Heart left ventricle (tissue), 13 donors: Measurements from ENCODE around the gene TMEM179.

Experiments
- CTCF ChIP-seq, 12 donors: fragments of 200-600 bp; sonication (generic) in 4 of 12; IDR thresholded peaks; one replicate each; pipeline versions ENCODE4 v1.5.0 to v1.8.0; 2018 to 2022; ENCODE audit warnings: antibody characterized with exemption in 12 of 12, mild to moderate bottlenecking in 5 of 12
- POLR2A ChIP-seq, 2 donors: fragments of 450-650 bp; IDR thresholded peaks; one replicate each; pipeline ENCODE4 v1.6.1; 2017; ENCODE audit warnings: antibody characterized with exemption in 2 of 2, mild to moderate bottlenecking in 2 of 2, moderate library complexity in 2 of 2
- donor health status: ischemic (EF 13 %, LVEDD 7.1; RV severe dilation, severe dysfunction).
- donor health status: DM: no; HTN: yes; CAD: no.
- donor health status: DM: no; HTN: no; CAD: no.
- donor health status: ischemic (EF 25% LVEDD 6.9; RV normal size, moderate dysfunction).
- donor health status: ischemic (EF 25% LVEDD 5.7; RV mildly dilated, moderate dysfunction).
- donor health status: ischemic (EF 35%, LVEDD 5.7; RV mildly dilated, moderate dysfunction).
- donor health status: nonischemic (EF 11% LVEDD 7.7; RV severe dilation, severe dysfunction).
- donor health status: DM: yes; HTN: yes; CAD: no.
- donor health status: PGD.
- donor health status: ischemic (EF 29% LVEDD 5.4; RV normal size, mild dysfunction).
- donor health status: nonischemic (EF 23%, LVEDD 6.1; RV moderate dilation, normal function).

- TF ChIP-seq CTCF (IDR thresholded peaks at IDR 0.05) (no peak), POLR2A (IDR thresholded peaks at IDR 0.05) (no peak)
Measured at GRCh38 chr14:104554088-104554607, 50.4 kb downstream of the TMEM179 start.
